GM21576 (cell line): ENCODE data around the gene KNOP1.

Experiments used
- ATAC-seq: cut with Tn5 transposase; IDR thresholded peaks from one replicate; pipeline ENCODE4 v1.9.1; 2021; ENCODE audit warnings: mild to moderate bottlenecking, moderate library complexity; ENCODE audit not compliant: unreplicated experiment

The KNOP1 gene

GRCh38 chr16:19708296-19709205 is 9.5 kb downstream of the KNOP1 start:
- no peak for ATAC-seq

- no peak for ATAC-seq
These were observed 10.3 kb downstream of the KNOP1 start for GRCh38 chr16:19707569-19708295.

- ATAC-seq: no peak
These were observed 11.2 kb downstream of the KNOP1 start for GRCh38 chr16:19706846-19707245.

- no peak for ATAC-seq
These were observed 12.2 kb downstream of the KNOP1 start for GRCh38 chr16:19705843-19706242.

GRCh38 chr16:19705146-19705501 is 12.9 kb downstream of the KNOP1 start:
- ATAC-seq: no peak

GRCh38 chr16:19704321-19705145 is 13.5 kb downstream of the KNOP1 start:
- no peak for ATAC-seq

GRCh38 chr16:19703172-19703889 is 14.7 kb downstream of the KNOP1 start:
- ATAC-seq: no peak

GRCh38 chr16:19701091-19701490 is 16.9 kb downstream of the KNOP1 start:
- ATAC-seq: no peak

- ATAC-seq: no peak
These were observed 17.7 kb downstream of the KNOP1 start for GRCh38 chr16:19700319-19700781.

GRCh38 chr16:19699472-19699871 is 18.6 kb downstream of the KNOP1 start:
- ATAC-seq: no peak

- ATAC-seq: no peak
These were observed 19.3 kb downstream of the KNOP1 start for GRCh38 chr16:19698480-19699465.

- no peak for ATAC-seq
These were observed 20.2 kb downstream of the KNOP1 start for GRCh38 chr16:19697756-19698318.

- no peak for ATAC-seq
These were observed 21.1 kb downstream of the KNOP1 start for GRCh38 chr16:19696961-19697360.

- no peak for ATAC-seq
These were observed 21.7 kb downstream of the KNOP1 start for GRCh38 chr16:19696328-19696727.

- ATAC-seq: no peak
These were observed 23.0 kb downstream of the KNOP1 start for GRCh38 chr16:19694989-19695388.

GRCh38 chr16:19691161-19691711 is 26.8 kb downstream of the KNOP1 start:
- no peak for ATAC-seq

- ATAC-seq: no peak
These were observed 27.8 kb downstream of the KNOP1 start for GRCh38 chr16:19690196-19690595.

GRCh38 chr16:19689342-19689741 is 28.7 kb downstream of the KNOP1 start:
- no peak for ATAC-seq
